Right lobe of liver (tissue), 6 donors: ENCODE measurements around the gene CD247. TPM values are rescaled to one million over a fixed set of nuclear protein-coding genes. Genes with fewer than 3 reads are reported as not detected.
A peak's percentile ranks its signal among the peaks of the same experiment; 100 is the strongest.

ENCODE experiments used
- ATAC-seq, 4 donors: fragments of 200-7000 bp; cut with Tn5 transposase; one replicate each; pipeline ENCODE4 v1.9.1; 2020; ENCODE audit warnings: mild to moderate bottlenecking in 4 of 4, moderate library complexity in 4 of 4
- DNase-seq, 3 donors: peaks; one replicate each; pipeline ENCODE4 v3.0.0-alpha.2; 2020
- H3K27ac ChIP-seq, 3 donors: fragments of 200-600 bp; one replicate each; pipeline ENCODE4 v1.8.0; 2022
- H3K27me3 ChIP-seq, 2 donors: fragments of 200-600 bp; one replicate each; pipeline ENCODE4 v1.8.0; 2022
- H3K36me3 ChIP-seq, 4 donors: fragments of 200-600 bp; sonication (generic) in 1 of 4; one replicate each; pipeline versions ENCODE4 v1.5.1 to v1.8.0; 2017 to 2022; ENCODE audit warnings: control low read depth in 1 of 4
- H3K4me1 ChIP-seq, 4 donors: fragments of 200-600 bp; sonication (generic) in 1 of 4; one replicate each; pipeline versions ENCODE4 v1.5.1 to v1.8.0; 2017 to 2022; ENCODE audit warnings: control low read depth in 1 of 4
- H3K4me3 ChIP-seq, 3 donors: fragments of 200-600 bp; one replicate each; pipeline ENCODE4 v1.8.0; 2022
- H3K9me3 ChIP-seq, 4 donors: fragments of 200-600 bp; sonication (generic) in 1 of 4; one replicate each; pipeline versions ENCODE4 v1.5.1 to v1.8.0; 2017 to 2022; ENCODE audit warnings: control low read depth in 1 of 4
- POLR2A ChIP-seq: fragments of 450-650 bp; IDR thresholded peaks from one replicate; pipeline ENCODE4 v1.6.1; 2017; ENCODE audit warnings: antibody characterized with exemption, mild to moderate bottlenecking
- WGBS: methylation state at CpG from one replicate; pipeline ENCODE4 v1.1.6; 2018; ENCODE audit warnings: low coverage, low lambda C conversion rate; ENCODE audit not compliant: insufficient coverage; ENCODE audit errors: missing lambda C conversion rate; 5-methylcytosine and 5-hydroxymethylcytosine counted together
- intact Hi-C, 2 donors: fragments of 100-400 bp; cut with DNase I; formaldehyde crosslinking; loops; one replicate each; pipeline versions ENCODE4 v1.11.2 to v1.14.1; 2022
- total RNA-seq, 6 experiments: library from RNA; depleted of rRNA in 2 of 6; stranded (reverse); fragments of >200 nt in 2 of 6; fragmentation: NEBNext Ultra II Directional in 3 of 6; extraction: Animal tissue kit (Norgen Biotek cat#: 25700) in 3 of 6; gene quantifications; one replicate each; pipeline versions ENCODE4 v1.1.0 to v1.2.4, GENCODE V29; 2016 to 2023
- TF ChIP-seq, protein P1 (sequence below), 4 donors: fragments of 200-600 bp in 3 of 4; fragments of 450-650 bp in 1 of 4; IDR thresholded peaks; one replicate each; pipeline versions ENCODE4 v1.5.1 to v1.8.0; 2016 to 2022; ENCODE audit warnings: antibody characterized with exemption in 4 of 4, mild to moderate bottlenecking in 2 of 4
- donor health status: DM: no; HTN: yes; CAD: no.
- donor health status: DM: no; HTN: no; CAD: no.
- donor health status: DM: no; HTN: no; CAD: no.
- donor health status: DM: no; HTN: yes; CAD: no.
- donor health status: DM: no; HTN: yes; CAD: no.

Gene CD247
- total RNA-seq, 6 experiments from 2014 or later: 0.48 to 2.2 (median 0.71) TPM

DNA sequence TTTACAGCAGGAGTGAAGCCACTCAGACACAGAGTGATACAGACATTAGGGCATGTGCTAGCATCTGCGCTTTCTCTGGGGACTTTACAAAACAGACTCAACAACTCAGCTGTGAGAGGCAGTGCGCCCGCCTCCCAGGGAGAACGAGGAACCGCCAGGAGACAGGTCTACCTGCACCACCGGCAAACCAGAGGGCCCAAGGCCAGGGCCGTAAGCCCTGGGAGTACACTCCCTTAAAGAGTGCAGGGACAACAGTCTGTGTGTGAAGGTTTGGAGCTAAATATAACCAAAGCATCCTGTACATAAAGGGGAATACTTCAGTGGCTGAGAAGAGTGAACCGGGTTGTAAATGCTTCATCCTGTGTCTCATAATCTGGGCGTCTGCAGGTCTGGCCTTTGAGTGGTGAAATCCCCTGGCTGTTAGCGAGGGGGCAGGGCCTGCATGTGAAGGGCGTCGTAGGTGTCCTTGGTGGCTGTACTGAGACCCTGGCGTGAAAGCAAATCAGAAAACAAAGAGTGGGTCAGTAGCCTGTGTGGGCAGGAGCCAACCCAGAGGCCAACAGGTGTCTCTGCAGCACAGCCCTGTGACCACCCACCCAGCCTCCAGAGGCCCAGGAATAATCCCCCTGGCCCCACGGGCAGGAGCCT lies 86.9 kb downstream of the CD247 start:
- no peaks in the 10 kb centered on the region for H3K27me3 ChIP-seq
- H3K4me1 ChIP-seq: no peaks in the 10 kb centered on the region
- TF ChIP-seq, protein P1, sequence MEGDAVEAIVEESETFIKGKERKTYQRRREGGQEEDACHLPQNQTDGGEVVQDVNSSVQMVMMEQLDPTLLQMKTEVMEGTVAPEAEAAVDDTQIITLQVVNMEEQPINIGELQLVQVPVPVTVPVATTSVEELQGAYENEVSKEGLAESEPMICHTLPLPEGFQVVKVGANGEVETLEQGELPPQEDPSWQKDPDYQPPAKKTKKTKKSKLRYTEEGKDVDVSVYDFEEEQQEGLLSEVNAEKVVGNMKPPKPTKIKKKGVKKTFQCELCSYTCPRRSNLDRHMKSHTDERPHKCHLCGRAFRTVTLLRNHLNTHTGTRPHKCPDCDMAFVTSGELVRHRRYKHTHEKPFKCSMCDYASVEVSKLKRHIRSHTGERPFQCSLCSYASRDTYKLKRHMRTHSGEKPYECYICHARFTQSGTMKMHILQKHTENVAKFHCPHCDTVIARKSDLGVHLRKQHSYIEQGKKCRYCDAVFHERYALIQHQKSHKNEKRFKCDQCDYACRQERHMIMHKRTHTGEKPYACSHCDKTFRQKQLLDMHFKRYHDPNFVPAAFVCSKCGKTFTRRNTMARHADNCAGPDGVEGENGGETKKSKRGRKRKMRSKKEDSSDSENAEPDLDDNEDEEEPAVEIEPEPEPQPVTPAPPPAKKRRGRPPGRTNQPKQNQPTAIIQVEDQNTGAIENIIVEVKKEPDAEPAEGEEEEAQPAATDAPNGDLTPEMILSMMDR (IDR thresholded peaks at IDR 0.05): no peak
- no peak for TF ChIP-seq POLR2A
- no peak for DNase-seq
- 75% methylated on average over 7 of the region's 14 CpGs for WGBS
- ATAC-seq: no peak
- H3K36me3 ChIP-seq: no peaks in the 10 kb centered on the region
- intact Hi-C loops: no loop called here
- H3K4me3 ChIP-seq: no peak overlapping the region
- no peak overlapping the region for H3K27ac ChIP-seq
- no peaks in the 10 kb centered on the region for H3K9me3 ChIP-seq

DNA sequence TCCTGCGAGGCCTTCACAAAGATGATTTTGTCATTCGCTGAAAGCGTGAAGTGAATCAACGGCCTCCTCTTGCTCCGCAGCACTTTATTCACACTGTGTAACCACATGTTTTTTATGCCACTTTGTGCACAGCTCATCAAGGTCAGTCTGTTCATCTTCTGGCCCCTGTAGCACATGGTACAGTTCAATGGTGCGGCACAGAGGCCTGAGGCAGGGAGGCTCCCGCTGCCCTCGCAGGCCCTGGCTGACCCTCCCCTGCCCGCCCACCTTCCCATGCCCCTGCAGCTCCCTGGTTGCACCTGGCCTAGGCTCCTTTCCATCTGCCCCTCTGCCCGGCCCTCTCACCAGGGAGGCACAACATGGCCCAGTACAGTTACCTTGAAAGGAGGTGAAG lies 87.5 kb downstream of the CD247 start:
- peak in 3 of 4 donors; percentile 7 to 50 (median 13) for ATAC-seq
- H3K9me3 ChIP-seq: no peaks in the 10 kb centered on the region
- TF ChIP-seq POLR2A: no peak
- TF ChIP-seq, protein P1 (IDR thresholded peaks at IDR 0.05): no peak
- H3K4me1 ChIP-seq: no peaks in the 10 kb centered on the region
- intact Hi-C loops: no loop called here
- no peak overlapping the region for H3K27ac ChIP-seq
- DNase-seq: no peak
- 82% methylated on average over 10 of the region's 10 CpGs for WGBS
- H3K27me3 ChIP-seq: no peaks in the 10 kb centered on the region
- no peaks in the 10 kb centered on the region for H3K36me3 ChIP-seq
- H3K4me3 ChIP-seq: no peak overlapping the region

DNA sequence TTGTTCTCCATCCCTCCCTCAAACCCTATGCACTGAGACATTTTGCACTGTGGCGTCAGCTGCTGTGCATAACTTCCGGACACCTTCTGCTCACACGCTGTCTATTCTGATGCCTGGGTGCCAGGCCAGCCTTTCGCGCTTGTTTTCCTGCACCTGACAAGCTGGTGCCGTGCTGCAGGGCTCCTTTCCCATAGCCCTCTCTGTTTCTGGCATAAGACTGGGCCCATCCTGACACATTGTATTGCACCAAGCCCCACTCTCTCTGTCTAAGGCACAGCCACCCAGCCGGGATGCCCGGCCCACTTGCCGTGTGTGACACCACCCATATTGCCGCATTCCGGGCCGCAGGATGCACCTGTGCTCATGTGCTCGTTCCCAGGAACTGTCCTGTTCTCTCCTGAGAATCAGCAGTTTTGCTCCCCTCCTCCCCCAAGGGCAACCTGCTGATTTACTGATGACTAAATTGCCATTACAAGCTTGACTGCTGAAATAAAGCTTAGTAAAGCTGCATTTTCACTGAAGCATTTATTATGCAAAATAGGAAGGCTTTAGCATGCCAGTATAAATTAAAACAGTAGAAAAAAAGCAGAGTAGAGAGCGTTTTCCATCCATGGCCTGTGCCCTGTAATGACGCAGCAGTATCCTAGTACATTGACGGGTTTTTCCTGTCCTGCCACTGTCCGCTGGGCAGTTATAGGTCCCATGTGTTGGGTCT lies 88.0 kb downstream of the CD247 start:
- ATAC-seq: no peak
- Histone ChIP-seq H3K4me1 (no peaks in the 10 kb centered on the region), H3K27ac (no peak overlapping the region), H3K4me3 (no peak overlapping the region), H3K9me3 (no peaks in the 10 kb centered on the region), H3K36me3 (no peaks in the 10 kb centered on the region), H3K27me3 (no peaks in the 10 kb centered on the region)
- WGBS: 76% methylated on average over 9 of the region's 17 CpGs
- DNase-seq: no peak
- intact Hi-C loops: no loop called here
- no peak for TF ChIP-seq POLR2A
- TF ChIP-seq, protein P1 (IDR thresholded peaks at IDR 0.05): no peak

DNA sequence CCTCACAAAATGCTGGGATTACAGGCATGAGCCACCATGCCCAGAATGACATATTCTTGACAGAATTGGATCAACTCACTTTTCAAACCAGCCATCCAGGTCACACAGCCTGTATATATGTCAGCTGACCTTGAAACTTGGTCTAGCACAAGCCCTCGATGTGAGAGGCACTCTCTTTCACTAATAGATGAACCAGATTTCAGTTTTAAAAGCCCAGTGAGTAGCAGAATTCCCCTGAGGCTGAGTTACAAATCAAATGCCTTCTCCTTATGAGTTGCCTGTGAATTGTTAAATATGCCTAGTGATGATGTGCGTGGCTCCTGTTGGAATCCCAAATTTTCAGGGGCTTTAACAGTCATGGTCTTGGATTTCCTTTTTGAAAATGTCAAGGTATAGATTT lies 88.7 kb downstream of the CD247 start:
- Histone ChIP-seq H3K27me3 (no peaks in the 10 kb centered on the region), H3K27ac (no peak overlapping the region), H3K9me3 (no peaks in the 10 kb centered on the region), H3K4me3 (no peak overlapping the region), H3K4me1 (no peaks in the 10 kb centered on the region), H3K36me3 (no peaks in the 10 kb centered on the region)
- ATAC-seq (no peak), DNase-seq (no peak)
- no peak for TF ChIP-seq POLR2A
- TF ChIP-seq, protein P1 (IDR thresholded peaks at IDR 0.05): no peak
- 100% methylated on average over 1 of the region's 2 CpGs for WGBS
- intact Hi-C loops: no loop called here
